Ishikawa (cell line): ENCODE measurements around the gene FAM53B.

Source experiments
- CEBPB ChIP-seq: IDR thresholded peaks from 2 replicates; pipeline ENCODE4 v1.6.1; 2012
- CREB1 ChIP-seq: IDR thresholded peaks from 2 replicates; pipeline ENCODE4 v1.6.1; 2012; ENCODE audit warnings: low read depth
- EGR1 ChIP-seq: IDR thresholded peaks from 2 replicates; pipeline ENCODE4 v1.6.1; 2012
- EP300 ChIP-seq: IDR thresholded peaks from 2 replicates; pipeline ENCODE4 v1.6.1; 2012; ENCODE audit warnings: borderline replicate concordance
- FOXM1 ChIP-seq: IDR thresholded peaks from 2 replicates; pipeline ENCODE4 v1.6.1; 2012; ENCODE audit warnings: low read depth, borderline replicate concordance
- NFIC ChIP-seq: IDR thresholded peaks from 2 replicates; pipeline ENCODE4 v1.6.1; 2012
- RAD21 ChIP-seq: IDR thresholded peaks from 2 replicates; pipeline ENCODE4 v1.6.1; 2012; ENCODE audit warnings: low read depth
- TAF1 ChIP-seq: IDR thresholded peaks from 2 replicates; pipeline ENCODE4 v1.6.1; 2012; ENCODE audit warnings: low read depth, mild to moderate bottlenecking
- TCF12 ChIP-seq: IDR thresholded peaks from 2 replicates; pipeline ENCODE4 v1.6.1; 2012; ENCODE audit warnings: low read depth
- TEAD4 ChIP-seq: IDR thresholded peaks from 2 replicates; pipeline ENCODE4 v1.6.1; 2012
- YY1 ChIP-seq: IDR thresholded peaks from 2 replicates; pipeline ENCODE4 v1.6.1; 2012; ENCODE audit warnings: low read depth
- ZBTB7A ChIP-seq: IDR thresholded peaks from 2 replicates; pipeline ENCODE4 v1.6.1; 2012; ENCODE audit warnings: low read depth
- TF ChIP-seq, protein P1 (sequence below): IDR thresholded peaks from 2 replicates; pipeline ENCODE4 v1.6.1; 2012; ENCODE audit warnings: low read depth, mild to moderate bottlenecking
- TF ChIP-seq, protein P2 (sequence below): IDR thresholded peaks from 2 replicates; pipeline ENCODE4 v1.6.1; 2012
- TF ChIP-seq, protein P3 (sequence below): IDR thresholded peaks from 2 replicates; pipeline ENCODE4 v1.6.1; 2012

FAM53B gene

DNA sequence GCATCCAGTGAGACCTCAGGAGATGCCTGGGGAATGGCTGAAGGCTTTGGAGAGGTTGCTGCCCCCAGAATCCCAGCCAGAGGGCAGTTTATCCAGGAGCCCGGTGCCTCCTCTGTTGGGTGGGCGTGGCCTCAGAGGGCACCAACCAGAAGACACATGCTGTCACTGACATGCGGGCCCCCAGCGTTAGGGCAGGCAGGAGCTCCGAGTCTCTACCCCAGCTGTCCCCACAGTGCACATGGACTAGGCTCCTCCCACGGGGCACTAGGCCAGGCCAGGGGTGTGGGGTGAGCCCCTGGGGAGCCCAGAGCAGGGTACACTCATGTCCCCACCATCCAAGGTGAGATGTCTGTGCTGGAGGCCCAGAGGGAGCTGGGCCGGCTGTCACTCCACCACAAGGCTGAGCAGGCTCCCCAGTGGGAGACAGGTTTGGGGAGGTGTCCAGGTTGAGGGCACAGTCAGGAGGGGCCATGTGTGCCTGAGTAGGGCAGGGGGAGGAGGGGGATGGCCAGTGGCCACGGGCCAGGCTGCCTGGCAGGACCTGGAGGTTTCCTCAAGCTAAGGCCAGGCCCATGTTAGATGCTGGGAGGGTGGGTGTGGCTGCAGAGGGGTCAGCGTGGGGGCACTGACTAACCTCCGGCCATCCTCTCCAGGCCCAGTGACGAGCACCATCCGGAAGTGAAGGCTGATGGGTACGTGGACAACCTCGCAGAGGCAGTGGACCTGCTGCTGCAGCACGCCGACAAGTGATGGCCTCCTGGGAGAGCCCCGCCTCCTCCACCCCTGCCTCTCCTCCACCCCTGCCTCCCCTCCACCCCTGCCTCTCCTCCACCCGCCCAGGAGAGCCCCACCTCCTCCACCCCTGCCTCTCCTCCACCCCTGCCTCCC is 131.3 kb downstream of the FAM53B start:
- TF ChIP-seq TEAD4 (no peak), CREB1 (no peak), NFIC (no peak), TCF12 (no peak), CEBPB (no peak), RAD21 (no peak), TAF1 (no peak), ZBTB7A (no peak), FOXM1 (no peak), EGR1 (no peak), YY1 (no peak), EP300 (no peak)
- TF ChIP-seq, protein P1, sequence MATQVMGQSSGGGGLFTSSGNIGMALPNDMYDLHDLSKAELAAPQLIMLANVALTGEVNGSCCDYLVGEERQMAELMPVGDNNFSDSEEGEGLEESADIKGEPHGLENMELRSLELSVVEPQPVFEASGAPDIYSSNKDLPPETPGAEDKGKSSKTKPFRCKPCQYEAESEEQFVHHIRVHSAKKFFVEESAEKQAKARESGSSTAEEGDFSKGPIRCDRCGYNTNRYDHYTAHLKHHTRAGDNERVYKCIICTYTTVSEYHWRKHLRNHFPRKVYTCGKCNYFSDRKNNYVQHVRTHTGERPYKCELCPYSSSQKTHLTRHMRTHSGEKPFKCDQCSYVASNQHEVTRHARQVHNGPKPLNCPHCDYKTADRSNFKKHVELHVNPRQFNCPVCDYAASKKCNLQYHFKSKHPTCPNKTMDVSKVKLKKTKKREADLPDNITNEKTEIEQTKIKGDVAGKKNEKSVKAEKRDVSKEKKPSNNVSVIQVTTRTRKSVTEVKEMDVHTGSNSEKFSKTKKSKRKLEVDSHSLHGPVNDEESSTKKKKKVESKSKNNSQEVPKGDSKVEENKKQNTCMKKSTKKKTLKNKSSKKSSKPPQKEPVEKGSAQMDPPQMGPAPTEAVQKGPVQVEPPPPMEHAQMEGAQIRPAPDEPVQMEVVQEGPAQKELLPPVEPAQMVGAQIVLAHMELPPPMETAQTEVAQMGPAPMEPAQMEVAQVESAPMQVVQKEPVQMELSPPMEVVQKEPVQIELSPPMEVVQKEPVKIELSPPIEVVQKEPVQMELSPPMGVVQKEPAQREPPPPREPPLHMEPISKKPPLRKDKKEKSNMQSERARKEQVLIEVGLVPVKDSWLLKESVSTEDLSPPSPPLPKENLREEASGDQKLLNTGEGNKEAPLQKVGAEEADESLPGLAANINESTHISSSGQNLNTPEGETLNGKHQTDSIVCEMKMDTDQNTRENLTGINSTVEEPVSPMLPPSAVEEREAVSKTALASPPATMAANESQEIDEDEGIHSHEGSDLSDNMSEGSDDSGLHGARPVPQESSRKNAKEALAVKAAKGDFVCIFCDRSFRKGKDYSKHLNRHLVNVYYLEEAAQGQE, result no peak
- TF ChIP-seq, protein P2, sequence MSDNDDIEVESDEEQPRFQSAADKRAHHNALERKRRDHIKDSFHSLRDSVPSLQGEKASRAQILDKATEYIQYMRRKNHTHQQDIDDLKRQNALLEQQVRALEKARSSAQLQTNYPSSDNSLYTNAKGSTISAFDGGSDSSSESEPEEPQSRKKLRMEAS, result no peak
- TF ChIP-seq, protein P3, sequence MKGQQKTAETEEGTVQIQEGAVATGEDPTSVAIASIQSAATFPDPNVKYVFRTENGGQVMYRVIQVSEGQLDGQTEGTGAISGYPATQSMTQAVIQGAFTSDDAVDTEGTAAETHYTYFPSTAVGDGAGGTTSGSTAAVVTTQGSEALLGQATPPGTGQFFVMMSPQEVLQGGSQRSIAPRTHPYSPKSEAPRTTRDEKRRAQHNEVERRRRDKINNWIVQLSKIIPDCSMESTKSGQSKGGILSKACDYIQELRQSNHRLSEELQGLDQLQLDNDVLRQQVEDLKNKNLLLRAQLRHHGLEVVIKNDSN, result no peak

DNA sequence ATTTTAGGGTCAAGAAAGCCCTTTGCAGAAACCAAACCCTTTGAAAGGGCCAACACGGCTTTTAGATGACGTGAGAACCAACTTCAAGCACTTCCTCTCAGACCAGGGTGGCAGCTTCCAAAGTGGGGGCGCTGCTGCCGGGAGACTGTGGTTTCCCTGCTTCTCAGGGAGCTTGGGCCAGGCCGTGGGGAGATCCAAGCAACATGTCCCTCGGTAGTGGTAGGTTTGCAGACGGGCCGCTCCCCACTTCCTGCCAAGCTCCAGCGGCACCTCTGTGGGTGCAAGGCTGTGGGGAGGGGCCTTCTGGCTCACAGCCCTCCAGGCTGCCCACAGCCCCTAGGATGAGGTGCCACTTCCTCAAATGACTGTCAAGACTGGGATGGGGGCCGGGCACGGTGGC is 132.4 kb downstream of the FAM53B start:
- TF ChIP-seq TCF12 (no peak), NFIC (no peak), CREB1 (no peak), CEBPB (no peak), RAD21 (no peak)
- TF ChIP-seq, protein P1, result no peak
- TF ChIP-seq, protein P3, result no peak

DNA sequence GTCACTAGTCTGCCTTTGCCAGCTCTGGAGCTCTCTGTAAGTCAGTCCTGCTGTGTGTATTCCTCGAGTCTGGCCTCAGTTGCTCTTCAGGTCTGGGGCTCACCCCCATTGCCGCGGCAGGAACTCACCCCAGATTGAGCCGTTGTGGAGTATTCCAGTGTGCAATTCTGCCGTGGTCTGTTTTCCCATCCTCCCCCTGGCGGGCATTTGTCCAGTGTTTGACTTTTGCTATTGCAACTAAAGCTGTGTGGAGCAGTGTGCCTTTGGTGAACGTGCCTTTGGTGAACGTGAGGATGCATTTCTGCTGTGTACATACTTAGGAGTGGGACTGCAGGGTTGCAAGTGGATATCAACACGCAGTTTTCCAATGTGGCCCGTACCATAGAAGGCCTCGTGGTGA is 134.5 kb downstream of the FAM53B start:
- TF ChIP-seq TAF1, result no peak
- TF ChIP-seq, protein P3, result no peak
- TF ChIP-seq, protein P1, result no peak
- TF ChIP-seq RAD21, result no peak
- no peak for TF ChIP-seq NFIC
- TF ChIP-seq CREB1, result no peak
- no peak for TF ChIP-seq EP300
- TF ChIP-seq YY1, result no peak
- TF ChIP-seq ZBTB7A, result no peak
- no peak for TF ChIP-seq FOXM1
- TF ChIP-seq TEAD4, result no peak
- TF ChIP-seq TCF12, result no peak
- TF ChIP-seq EGR1, result no peak
- TF ChIP-seq CEBPB, result no peak

DNA sequence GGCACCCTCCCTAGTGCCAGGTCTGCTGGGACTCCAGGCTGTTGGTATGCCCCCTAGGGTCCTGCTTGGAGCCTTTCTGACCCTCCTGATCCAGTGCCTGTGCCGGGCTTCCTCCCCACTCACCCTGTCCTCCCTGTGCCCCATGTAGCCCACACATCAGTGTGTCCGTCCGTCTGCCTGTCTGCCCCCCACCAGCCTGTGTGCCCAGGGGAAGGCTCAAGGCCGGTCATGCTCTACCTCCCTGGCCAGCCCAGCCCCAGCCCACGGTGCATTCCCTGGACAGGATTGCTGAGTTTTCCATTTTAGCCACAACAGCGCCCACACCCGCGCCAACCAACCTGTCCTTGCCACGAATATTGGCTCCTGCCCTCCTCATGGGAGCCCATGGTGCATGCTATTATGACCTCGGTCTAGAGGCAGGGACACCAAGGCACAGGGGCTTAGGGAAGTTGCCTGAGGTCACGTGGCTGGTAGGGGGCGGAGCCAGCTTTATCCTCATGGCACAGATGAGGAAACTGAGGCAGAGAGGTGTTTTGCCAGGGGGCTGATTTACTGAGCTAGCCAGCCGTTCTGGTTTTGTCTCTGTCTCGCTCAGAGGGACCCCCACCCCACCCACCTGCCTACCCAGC is 136.0 kb downstream of the FAM53B start:
- TF ChIP-seq ZBTB7A, result no peak
- TF ChIP-seq, protein P3, result peak; percentile 42; the same call in 1 of the 2 replicates
